Esophagus squamous epithelium (tissue), 5 donors: Measurements from ENCODE around the gene PLA2G2F. TPM values are rescaled to one million over a fixed set of nuclear protein-coding genes. Genes with fewer than 3 reads are reported as not detected.

Experiments used
- DNase-seq: peaks from one replicate; lab custom pipeline; 2025; lab: John Stamatoyannopoulos, UW
- H3K27ac ChIP-seq, 4 donors: fragments of 200-600 bp; sonication (generic); one replicate each; pipeline ENCODE4 v1.5.1; 2016 to 2019; ENCODE audit warnings: mild to moderate bottlenecking in 1 of 4
- H3K27me3 ChIP-seq, 4 donors: fragments of 200-600 bp; sonication (generic); 1 replicate in 3 of 4; 2 replicates in 1 of 4; pipeline versions ENCODE4 v1.5.1 to v1.6.0; 2017 to 2021; ENCODE audit warnings: antibody characterized with exemption in 1 of 4
- H3K36me3 ChIP-seq, 3 donors: fragments of 200-600 bp; sonication (generic); one replicate each; pipeline ENCODE4 v1.5.1; 2016 to 2019
- H3K4me1 ChIP-seq, 3 donors: fragments of 200-600 bp; sonication (generic); one replicate each; pipeline ENCODE4 v1.5.1; 2017 to 2019
- H3K4me3 ChIP-seq, 4 donors: fragments of 200-600 bp; sonication (generic); 1 replicate in 3 of 4; 2 replicates in 1 of 4; pipeline ENCODE4 v1.5.1; 2016 to 2019; ENCODE audit warnings: mild to moderate bottlenecking in 2 of 4, moderate library complexity in 1 of 4
- H3K9me3 ChIP-seq, 3 donors: fragments of 200-600 bp; sonication (generic); one replicate each; pipeline ENCODE4 v1.5.1; 2016 to 2019
- CTCF ChIP-seq, 6 experiments: fragments of 450-650 bp in 4 of 6; fragments of 200-600 bp in 2 of 6; sonication (generic) in 2 of 6; IDR thresholded peaks; one replicate each; pipeline ENCODE4 v1.5.1; 2016 to 2019; ENCODE audit warnings: antibody characterized with exemption in 6 of 6, mild to moderate bottlenecking in 4 of 6, moderate library complexity in 4 of 6
- POLR2A ChIP-seq, 4 donors: fragments of 450-650 bp; IDR thresholded peaks; one replicate each; pipeline ENCODE4 v1.6.1; 2017; ENCODE audit warnings: antibody characterized with exemption in 4 of 4, mild to moderate bottlenecking in 4 of 4, moderate library complexity in 3 of 4
- WGBS, 2 donors: methylation state at CpG; one replicate each; pipeline ENCODE4 v1.1.5; 2018; 5-methylcytosine and 5-hydroxymethylcytosine counted together
- intact Hi-C: fragments of 100-400 bp; cut with DNase I; formaldehyde crosslinking; loops from one replicate; pipeline ENCODE4 v1.15.0; 2022
- total RNA-seq, 4 donors: library from RNA; depleted of rRNA; stranded (reverse); fragments of >200 nt; gene quantifications; one replicate each; pipeline ENCODE4 v1.1.0, GENCODE V29; 2016
- donor health status: DM: yes; HTN: yes; CAD: no.

Gene PLA2G2F
- total RNA-seq, 4 donors from 2014 or later, result 0.48 TPM; not detected in 3

DNA sequence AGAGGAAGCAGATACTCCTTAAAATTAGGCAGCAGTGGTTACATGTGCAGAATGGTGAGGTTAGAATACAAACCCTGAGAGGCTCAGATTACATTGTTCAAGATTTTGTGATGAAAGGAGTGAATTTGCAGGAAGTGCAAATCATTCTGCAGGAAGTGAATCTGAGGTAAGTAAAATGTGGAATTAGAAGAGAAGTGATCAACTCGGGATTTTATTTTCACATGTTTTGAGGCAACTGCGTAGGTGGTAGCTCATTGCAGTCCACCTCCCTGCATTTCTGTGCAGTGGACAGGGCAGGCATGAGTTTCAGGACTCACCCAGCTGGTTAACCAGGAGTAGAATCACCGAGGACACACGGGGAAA, 49.3 kb downstream of the PLA2G2F start:
- Histone ChIP-seq H3K9me3 (no peaks in the 10 kb centered on the region), H3K27ac (peak overlapping the region in 3 of 4 donors; percentile 79 to 87 (median 82)), H3K4me1 (peaks cover 5 to 54% (median 18%) of the 10 kb centered on the region in 3 donors), H3K27me3 (peaks cover 0 to 94% (median 0%) of the 10 kb centered on the region in 4 donors), H3K36me3 (no peaks in the 10 kb centered on the region), H3K4me3 (no peak overlapping the region)
- TF ChIP-seq CTCF (IDR thresholded peaks at IDR 0.05) (no peak), POLR2A (IDR thresholded peaks at IDR 0.05) (no peak)
- no peak for DNase-seq
- intact Hi-C loops, result no loop called here
- 62 to 67% methylated on average over 4 of the region's 4 CpGs for WGBS, 2 donors

- no peak for DNase-seq
- H3K4me1 ChIP-seq, result peaks cover 5 to 57% (median 23%) of the 10 kb centered on the region in 3 donors
- 79% methylated on average over 4 of the region's 4 CpGs for WGBS, 2 donors
- no peak overlapping the region for H3K4me3 ChIP-seq
- H3K27me3 ChIP-seq, result peaks cover 0 to 92% (median 0%) of the 10 kb centered on the region in 4 donors
- H3K9me3 ChIP-seq, result no peaks in the 10 kb centered on the region
- intact Hi-C loops, result no loop called here
- no peak for TF ChIP-seq CTCF (IDR thresholded peaks at IDR 0.05)
- no peak for TF ChIP-seq POLR2A (IDR thresholded peaks at IDR 0.05)
- peak overlapping the region in 1 of 4 donors; percentile 46 for H3K27ac ChIP-seq
- no peaks in the 10 kb centered on the region for H3K36me3 ChIP-seq
Observed at GRCh38 chr1:20189664-20190063, 50.5 kb downstream of the PLA2G2F start.

DNA sequence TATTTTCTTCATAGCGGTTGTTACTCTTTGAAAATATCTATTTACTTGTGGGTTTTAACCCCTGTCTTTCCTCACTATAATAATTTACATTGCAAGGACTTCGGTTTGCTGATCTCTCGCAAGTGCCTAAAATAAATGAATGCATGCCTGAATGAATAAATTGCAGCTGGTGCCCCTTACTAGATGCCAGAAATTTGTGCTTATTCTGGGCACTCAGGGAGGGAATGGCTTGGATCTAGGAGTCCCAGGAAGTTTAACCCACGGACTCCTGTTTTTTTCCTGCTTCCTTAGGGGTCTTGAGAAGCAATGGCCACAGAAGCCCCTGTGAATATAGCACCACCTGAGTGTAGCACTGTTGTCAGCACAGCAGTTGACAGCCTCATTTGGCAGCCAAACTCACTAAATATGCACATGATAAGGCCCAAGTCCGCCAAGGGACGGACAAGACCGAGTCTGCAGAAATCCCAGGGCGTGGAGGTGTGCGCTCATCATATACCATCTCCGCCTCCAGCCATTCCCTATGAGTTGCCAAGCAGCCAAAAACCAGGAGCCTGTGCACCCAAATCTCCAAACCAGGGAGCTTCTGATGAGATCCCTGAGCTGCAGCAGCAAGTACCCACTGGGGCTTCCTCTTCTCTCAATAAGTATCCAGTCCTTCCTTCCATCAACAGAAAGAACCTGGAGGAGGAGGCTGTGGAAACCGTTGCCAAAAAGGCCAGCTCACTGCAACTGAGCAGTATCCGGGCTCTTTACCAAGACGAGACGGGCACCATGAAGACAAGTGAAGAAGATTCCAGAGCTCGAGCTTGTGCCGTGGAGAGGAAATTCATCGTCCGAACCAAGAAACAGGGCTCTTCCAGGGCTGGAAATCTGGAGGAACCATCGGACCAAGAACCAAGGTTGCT, 51.4 kb downstream of the PLA2G2F start:
- no peak for TF ChIP-seq CTCF (IDR thresholded peaks at IDR 0.05)
- no peak for TF ChIP-seq POLR2A (IDR thresholded peaks at IDR 0.05)
- no peaks in the 10 kb centered on the region for H3K36me3 ChIP-seq
- peak overlapping the region in 1 of 4 donors; percentile 46 for H3K27ac ChIP-seq
- no peaks in the 10 kb centered on the region for H3K9me3 ChIP-seq
- H3K27me3 ChIP-seq, result peaks cover 0 to 84% (median 0%) of the 10 kb centered on the region in 4 donors
- H3K4me3 ChIP-seq, result no peak overlapping the region
- peaks cover 10 to 57% (median 25%) of the 10 kb centered on the region in 3 donors for H3K4me1 ChIP-seq
- DNase-seq, result no peak
- intact Hi-C loops, result no loop called here
- 81 to 85% methylated on average over 17 to 18 of the region's 19 CpGs for WGBS, 2 donors

DNA sequence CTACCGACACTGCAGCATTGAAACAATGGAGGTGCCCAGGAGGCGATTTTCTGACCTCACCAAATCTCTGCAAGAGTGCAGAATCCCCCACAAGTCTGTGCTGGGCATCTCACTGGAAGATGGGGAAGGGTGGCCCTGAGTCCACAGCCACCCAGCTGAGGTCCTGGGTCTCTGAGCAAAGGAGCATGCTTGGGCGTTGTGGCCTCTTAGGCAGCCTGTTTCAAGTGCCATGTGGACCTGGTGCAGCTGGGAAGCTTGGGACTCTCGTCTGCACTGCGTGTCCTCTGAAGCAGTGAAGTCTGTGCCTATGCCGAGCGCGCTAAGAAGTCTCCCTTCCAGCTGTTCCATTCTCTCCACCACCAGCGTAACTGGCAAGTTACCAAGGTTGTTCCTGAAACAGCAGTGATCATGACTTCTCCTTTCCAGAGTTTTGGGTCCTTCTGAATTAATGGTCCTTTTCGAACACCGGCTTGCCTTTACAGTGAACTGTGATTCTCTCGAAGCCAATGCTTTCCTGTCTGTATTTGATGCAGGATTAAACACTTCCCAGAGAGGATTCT, 52.2 kb downstream of the PLA2G2F start:
- no peak overlapping the region for H3K4me3 ChIP-seq
- no peaks in the 10 kb centered on the region for H3K9me3 ChIP-seq
- WGBS, 2 donors, result 88 to 90% methylated on average over 5 to 11 of the region's 12 CpGs
- intact Hi-C loops, result no loop called here
- no peaks in the 10 kb centered on the region for H3K36me3 ChIP-seq
- peaks cover 0 to 84% (median 0%) of the 10 kb centered on the region in 4 donors for H3K27me3 ChIP-seq
- TF ChIP-seq CTCF (IDR thresholded peaks at IDR 0.05) (no peak), POLR2A (IDR thresholded peaks at IDR 0.05) (no peak)
- H3K27ac ChIP-seq, result peak overlapping the region in 3 of 4 donors; percentile 31 to 51 (median 46)
- no peak for DNase-seq
- peaks cover 5 to 50% (median 19%) of the 10 kb centered on the region in 3 donors for H3K4me1 ChIP-seq

DNA sequence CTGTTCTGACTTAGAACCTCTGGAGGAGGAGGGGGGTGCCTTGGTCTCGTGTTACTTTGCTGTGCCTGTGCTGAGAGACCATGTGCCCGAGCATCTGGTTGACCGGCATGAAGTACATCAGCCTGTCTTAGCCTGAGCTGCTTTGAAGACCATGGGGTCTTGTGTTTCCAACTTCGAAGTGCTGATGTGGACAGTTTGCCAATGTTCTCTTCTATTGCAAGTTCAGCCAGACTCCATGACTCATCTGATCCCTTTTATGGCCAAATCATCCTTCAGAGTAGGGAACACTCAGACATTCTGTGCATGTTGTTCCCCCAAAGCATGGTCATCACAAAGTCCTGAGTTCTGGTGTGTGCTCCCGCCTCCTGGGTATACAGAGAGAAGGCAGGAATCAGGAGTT, 53.2 kb downstream of the PLA2G2F start:
- H3K27ac ChIP-seq, result peak overlapping the region in 3 of 4 donors; percentile 42 to 74 (median 54)
- H3K9me3 ChIP-seq, result no peaks in the 10 kb centered on the region
- H3K36me3 ChIP-seq, result no peaks in the 10 kb centered on the region
- H3K27me3 ChIP-seq, result peaks cover 0 to 79% (median 0%) of the 10 kb centered on the region in 4 donors
- H3K4me3 ChIP-seq, result no peak overlapping the region
- no peak for TF ChIP-seq POLR2A (IDR thresholded peaks at IDR 0.05)
- TF ChIP-seq CTCF (IDR thresholded peaks at IDR 0.05), result no peak
- WGBS, 2 donors, result 47 to 56% methylated on average over 4 to 5 of the region's 5 CpGs
- DNase-seq, result no peak
- intact Hi-C loops, result no loop called here
- peaks cover 5 to 40% (median 10%) of the 10 kb centered on the region in 3 donors for H3K4me1 ChIP-seq
